ENCODE data around the gene GTF3C4.

GRCh38 chr9:132639322-132639721 is 30.9 kb upstream of the GTF3C4 start:
- TF ChIP-seq POLR2A (IDR thresholded peaks at IDR 0.05) (peak in 1 of 3 donors; percentile 24), CTCF (IDR thresholded peaks at IDR 0.05) (no peak)

Measured in body of pancreas (tissue), 4 donors.